Activated naive CD4-positive, alpha-beta T cell treated with anti-CD3 and anti-CD28 coated beads, Interleukin-2, amount 50 U/mL, for 16 hours (primary cell): Measurements from ENCODE around the gene CCNE1.
A peak's percentile ranks its signal among the peaks of the same experiment; 100 is the strongest.

ENCODE experiments used
- DNase-seq: peaks from one replicate; pipeline ENCODE4 v3.0.0-alpha.2; 2020

CCNE1 gene

DNA sequence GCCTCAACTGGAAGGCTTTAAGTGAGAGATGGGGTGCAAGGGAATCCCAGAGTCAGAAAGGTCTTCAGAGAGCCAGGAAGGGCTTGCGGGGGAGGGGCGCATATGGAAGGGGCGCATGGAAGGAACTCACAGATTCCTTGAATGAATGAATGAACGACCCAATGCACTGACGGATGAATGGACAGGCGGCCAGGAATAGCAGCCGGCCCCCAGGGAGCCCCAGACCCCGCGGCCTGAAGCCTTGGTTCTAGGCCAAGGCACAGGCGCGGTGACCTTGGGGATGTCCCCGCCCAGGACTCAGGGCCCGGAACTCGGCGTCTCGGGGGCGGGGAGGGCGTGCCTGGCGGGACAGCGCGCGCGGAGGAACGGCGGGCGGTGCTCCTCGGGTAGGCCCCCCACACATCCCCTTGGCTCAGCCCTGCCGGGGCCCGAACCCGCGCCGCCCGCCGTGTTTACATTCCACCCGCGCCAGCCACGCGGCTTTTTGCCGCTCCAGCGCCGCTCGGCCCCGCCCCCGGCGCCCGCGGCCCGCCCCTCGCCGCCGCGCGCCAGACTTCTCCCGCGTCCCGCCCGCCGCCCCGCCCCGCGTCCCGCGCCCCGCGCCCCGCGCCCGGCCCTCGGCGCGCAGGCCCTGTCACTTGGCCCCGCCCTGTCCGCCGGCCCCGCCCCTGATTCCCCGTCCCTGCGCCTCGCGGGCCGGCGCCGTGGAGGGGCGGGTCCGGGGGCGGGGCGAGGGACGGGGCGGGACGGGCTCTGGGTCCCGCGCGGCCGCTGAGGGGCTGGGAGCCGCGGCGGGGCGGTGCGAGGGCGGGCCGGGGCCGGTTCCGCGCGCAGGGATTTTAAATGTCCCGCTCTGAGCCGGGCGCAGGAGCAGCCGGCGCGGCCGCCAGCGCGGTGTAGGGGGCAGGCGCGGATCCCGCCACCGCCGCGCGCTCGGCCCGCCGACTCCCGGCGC lies at the start of gene CCNE1:
Gene CCNE1 (plus strand): TSS at position 867 of the 955 bp plus-strand sequence. CDS start 565 bp downstream, outside the sequence.
- DNase-seq = peak; percentile 97

DNA sequence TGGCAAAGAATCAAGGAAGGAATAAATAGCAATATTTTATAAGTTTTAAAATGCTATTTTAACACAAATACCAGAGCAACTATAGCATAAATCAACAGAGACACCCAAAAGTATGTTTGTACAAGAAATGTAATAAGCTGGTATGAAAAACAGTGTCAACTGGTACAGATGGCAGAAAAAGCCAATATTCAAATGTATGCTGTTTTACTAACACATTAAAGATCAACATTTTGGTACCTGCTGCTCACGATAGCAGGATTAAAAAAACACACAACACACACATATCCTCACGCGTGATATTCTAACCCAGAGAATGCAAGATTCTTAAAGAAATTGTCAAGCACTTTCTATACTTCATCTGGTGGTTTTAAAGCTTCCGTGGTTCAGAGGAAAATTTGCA lies 48.6 kb upstream of the CCNE1 start:
- DNase-seq = no peak

DNA sequence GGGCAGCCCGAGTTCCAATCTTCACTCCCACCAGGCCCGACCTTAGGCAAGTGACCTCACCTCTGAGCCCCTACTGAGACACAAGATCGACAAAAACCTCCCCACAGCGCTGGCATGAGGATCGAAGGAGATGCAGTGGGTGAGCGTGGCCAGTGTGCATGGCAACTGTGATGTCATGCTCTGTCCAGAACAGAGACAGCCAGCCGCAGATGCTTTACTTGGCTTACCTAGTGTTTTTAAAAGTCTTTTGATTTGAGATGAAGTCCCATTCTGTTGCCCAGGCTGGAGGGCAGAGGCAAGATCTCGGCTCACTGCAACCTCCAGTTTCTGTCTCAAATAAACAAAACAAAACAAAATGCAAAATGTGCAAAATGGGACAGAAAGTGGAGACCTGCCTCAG lies 47.4 kb upstream of the CCNE1 start:
- no peak for DNase-seq

- DNase-seq = no peak
Measured at GRCh38 chr19:29766100-29766499, 45.7 kb upstream of the CCNE1 start.

DNA sequence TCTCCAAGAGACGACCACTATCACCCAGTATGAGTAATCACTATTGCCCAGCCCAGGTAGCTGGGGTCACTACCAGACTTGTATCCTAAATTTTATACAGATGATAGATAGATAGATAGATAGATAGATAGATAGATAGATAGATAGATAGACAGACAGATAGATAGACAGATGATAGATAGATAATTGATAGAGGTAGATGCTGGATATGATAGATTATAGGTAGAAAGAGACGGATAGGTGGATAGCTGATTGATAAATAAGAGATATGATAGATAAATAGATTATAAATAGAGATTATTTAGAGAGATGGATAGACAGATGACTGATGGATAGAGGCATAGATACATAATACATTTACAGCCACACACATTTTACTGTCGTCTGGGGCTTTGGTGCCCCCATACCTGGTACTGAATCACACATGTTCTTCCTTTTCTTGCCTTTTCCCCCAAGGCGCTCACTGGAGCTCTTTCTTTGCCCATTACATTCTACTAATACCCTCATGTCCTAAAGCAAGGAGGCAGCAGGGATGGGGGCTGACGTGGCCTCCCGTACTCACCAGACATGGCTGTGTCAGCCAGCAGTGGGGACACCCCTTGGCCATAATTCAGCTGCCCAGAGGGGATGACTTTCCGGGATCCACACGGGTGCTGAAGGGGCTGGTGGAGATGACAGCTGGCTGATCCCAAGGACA lies 44.6 kb upstream of the CCNE1 start:
- no peak for DNase-seq

DNA sequence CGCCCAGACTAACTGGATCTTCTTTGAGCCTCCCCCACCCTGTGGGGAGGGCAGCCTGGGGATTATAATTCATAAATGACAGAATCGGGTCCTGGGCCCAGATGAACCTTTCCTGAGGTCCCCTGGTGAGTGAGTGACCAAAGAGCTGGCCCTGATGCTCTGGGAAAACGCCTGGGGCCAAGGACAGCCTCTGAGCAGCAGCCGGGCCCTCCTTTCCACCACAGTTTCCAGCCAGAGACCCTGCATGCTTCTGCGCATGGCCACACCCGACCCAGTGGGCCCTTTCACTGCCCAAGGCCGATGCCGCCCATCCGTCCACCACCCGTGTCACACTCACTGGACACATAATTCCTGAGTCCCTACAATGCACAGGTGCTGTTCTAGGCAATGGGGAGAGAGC lies 43.6 kb upstream of the CCNE1 start:
- DNase-seq = no peak

- no peak for DNase-seq
Measured at GRCh38 chr19:29769997-29770396, 41.8 kb upstream of the CCNE1 start.

GRCh38 chr19:29770648-29771047 lies 41.1 kb upstream of the CCNE1 start:
- DNase-seq = no peak

GRCh38 chr19:29771708-29772414 lies 39.9 kb upstream of the CCNE1 start:
- peak; percentile 29 for DNase-seq

DNA sequence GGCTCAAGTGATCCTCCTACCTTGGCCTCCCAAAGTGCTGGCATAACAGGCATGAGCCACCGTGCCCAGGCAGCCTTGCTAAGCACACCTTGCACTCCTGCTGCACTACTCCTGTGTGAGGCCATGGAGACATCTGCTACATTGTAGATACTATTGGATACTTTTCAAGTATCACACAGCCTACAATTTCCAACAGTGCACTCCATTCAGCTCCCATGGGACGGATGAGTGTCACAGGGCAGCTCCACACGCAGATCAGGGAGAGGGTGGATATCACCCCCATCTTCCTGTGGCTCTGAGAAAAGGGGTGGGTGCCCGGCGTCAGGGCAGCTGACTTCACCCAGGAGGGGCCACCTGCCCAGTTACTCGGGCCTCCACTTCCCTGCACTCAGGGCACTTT lies 39.1 kb upstream of the CCNE1 start:
- DNase-seq = no peak

- no peak for DNase-seq
Measured at GRCh38 chr19:29773141-29773540, 38.6 kb upstream of the CCNE1 start.

GRCh38 chr19:29774126-29774525 lies 37.7 kb upstream of the CCNE1 start:
- DNase-seq = no peak

- DNase-seq = no peak
Measured at GRCh38 chr19:29777781-29778309, 33.9 kb upstream of the CCNE1 start.

DNA sequence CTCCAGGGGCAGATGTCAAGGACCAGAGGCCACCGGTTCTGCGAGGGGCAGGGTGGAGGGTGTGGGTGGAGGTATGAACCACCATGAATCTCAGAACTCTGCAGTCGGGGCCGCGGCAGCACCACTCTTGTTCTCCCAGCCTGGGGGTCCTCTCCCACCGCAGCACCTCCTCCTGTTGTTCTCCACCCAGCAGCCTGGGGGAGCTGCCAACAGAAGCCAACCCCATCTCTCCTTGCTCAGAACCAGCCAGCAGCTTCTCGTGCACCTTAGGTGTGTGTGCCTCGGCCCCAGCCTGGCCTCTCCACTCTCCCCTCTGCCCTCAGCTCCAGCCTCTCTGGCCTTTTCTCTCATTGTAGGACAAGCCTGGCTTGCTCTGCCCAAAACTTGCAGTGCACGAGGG lies 31.9 kb upstream of the CCNE1 start:
- DNase-seq = no peak

DNA sequence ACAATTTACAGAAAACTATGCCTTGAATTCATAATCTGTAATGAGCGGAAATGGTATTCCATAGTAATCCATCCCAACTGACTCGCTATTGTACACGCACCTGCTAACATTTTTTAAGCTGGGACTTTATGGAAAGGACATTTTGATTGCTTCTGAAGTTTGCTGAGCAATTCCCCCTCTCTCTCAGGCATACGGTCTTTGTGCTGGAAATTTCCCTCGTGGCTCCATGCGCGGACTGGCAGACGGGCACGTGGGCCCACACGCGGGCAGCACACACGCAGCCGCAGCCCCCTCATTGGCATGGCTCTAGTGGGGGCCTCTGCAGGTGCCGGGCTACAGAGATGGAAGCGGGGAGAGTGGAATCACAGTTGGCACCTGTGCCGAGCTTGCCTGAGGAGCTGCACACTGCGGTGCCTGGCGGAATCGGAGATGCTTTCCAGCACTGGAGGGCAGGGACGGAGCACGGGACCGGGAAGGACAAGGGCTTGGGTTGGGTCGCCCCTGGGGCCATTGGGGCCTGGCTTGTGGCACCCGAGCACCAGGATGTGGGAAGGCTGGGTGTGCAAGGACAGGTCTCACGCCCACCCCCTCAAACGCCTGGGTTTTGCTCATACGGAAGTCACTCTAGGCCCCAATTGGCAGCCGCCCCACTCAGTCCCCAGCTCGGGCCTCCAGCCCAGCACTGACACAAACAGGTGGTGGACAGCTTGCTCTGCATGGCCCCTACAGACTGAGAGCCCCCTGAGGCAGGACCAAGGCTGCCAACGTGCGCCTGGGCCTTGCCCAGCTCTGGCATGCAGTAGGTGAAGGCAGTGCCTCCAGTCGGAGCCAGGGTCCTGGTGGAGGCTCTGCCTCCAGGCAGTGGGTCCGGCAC lies 30.2 kb upstream of the CCNE1 start:
- DNase-seq = no peak

DNA sequence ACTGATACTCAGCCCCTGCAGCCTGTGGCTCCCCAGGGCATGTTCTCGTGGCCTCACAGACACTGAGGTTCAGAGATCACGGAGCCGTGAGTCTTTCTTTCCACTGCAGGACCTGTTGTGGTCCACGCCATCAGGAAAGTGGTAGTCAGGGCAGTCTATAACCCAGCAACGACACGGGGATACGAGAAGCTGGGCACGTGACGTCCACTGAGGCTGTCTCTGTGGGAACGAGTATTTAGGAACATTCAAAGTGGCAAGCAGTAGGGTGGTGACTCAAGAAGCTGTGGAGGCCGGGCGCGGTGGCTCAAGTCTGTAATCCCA lies 29.6 kb upstream of the CCNE1 start:
- no peak for DNase-seq

- DNase-seq = no peak
Measured at GRCh38 chr19:29783627-29784190, 28.1 kb upstream of the CCNE1 start.

GRCh38 chr19:29784598-29785223 lies 27.1 kb upstream of the CCNE1 start:
- no peak for DNase-seq

DNA sequence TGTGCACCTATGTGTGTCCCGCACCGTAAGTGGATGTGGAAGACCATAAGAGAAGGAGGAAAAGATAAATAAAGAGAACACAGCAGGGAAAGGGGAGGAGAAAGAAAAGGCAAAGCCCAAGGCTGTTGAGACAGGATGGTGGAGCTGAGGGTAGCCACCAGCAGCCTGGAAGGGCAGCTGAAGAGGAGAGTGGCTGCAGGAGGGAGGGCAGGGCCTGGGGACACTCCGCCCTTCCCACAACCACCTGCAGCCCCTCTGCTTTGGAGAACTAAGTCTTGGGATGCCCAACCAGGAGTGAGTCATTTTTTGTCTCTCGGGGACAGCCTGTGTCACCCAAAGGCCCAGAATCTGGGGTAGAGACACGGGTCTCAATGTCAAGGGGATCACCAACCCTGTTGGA lies 26.4 kb upstream of the CCNE1 start:
- DNase-seq = no peak

- DNase-seq = no peak
Measured at GRCh38 chr19:29785955-29786589, 25.7 kb upstream of the CCNE1 start.

- no peak for DNase-seq
Measured at GRCh38 chr19:29787281-29787680, 24.5 kb upstream of the CCNE1 start.
